Gastrocnemius medialis (tissue), 4 donors: ENCODE measurements around the gene PLB1. TPM values are rescaled to one million over a fixed set of nuclear protein-coding genes. Genes with fewer than 3 reads are reported as not detected.

ENCODE experiments used
- ATAC-seq, 2 donors: fragments of 150-250 bp; one replicate each; pipeline ENCODE4 v1.9.1; 2016
- DNase-seq, 2 donors: peaks; one replicate each; pipeline ENCODE4 v3.0.0-alpha.2; 2019
- H3K27ac ChIP-seq, 4 donors: fragments of 200-600 bp; sonication (generic); 1 replicate in 1 of 4; 2 replicates in 3 of 4; pipeline ENCODE4 v1.5.1; 2016 to 2018; ENCODE audit warnings: mild to moderate bottlenecking in 2 of 4, moderate library complexity in 1 of 4
- H3K27me3 ChIP-seq, 3 donors: fragments of 200-600 bp; sonication (generic) in 2 of 3; 1 replicate in 1 of 3; 2 replicates in 2 of 3; pipeline versions ENCODE4 v1.5.1 to v1.6.0; 2016 to 2019; ENCODE audit warnings: mild to moderate bottlenecking in 1 of 3, moderate library complexity in 1 of 3
- H3K36me3 ChIP-seq, 2 donors: fragments of 200-600 bp; sonication (generic) in 1 of 2; one replicate each; pipeline ENCODE4 v1.5.1; 2017 to 2018
- H3K4me1 ChIP-seq, 2 donors: fragments of 200-600 bp; sonication (generic) in 1 of 2; one replicate each; pipeline ENCODE4 v1.5.1; 2016 to 2017; ENCODE audit warnings: mild to moderate bottlenecking in 2 of 2
- H3K4me3 ChIP-seq, 4 donors: fragments of 200-600 bp; sonication (generic) in 3 of 4; 1 replicate in 1 of 4; 2 replicates in 3 of 4; pipeline ENCODE4 v1.5.1; 2016 to 2019; ENCODE audit warnings: mild to moderate bottlenecking in 2 of 4
- H3K9me3 ChIP-seq, 3 donors: fragments of 200-600 bp; sonication (generic) in 2 of 3; 1 replicate in 1 of 3; 2 replicates in 2 of 3; pipeline ENCODE4 v1.5.1; 2016 to 2019
- CTCF ChIP-seq, 5 experiments: fragments of 450-650 bp in 3 of 5; fragments of 200-600 bp in 2 of 5; sonication (generic) in 2 of 5; IDR thresholded peaks in 4 of 5; conservative IDR thresholded peaks in 1 of 5; 1 replicate in 4 of 5; 2 replicates in 1 of 5; pipeline ENCODE4 v1.5.1; 2016 to 2019; ENCODE audit warnings: antibody characterized with exemption in 5 of 5, mild to moderate bottlenecking in 3 of 5, moderate library complexity in 3 of 5
- POLR2A ChIP-seq, 2 donors: fragments of 450-650 bp; IDR thresholded peaks; one replicate each; pipeline ENCODE4 v1.6.1; 2017; ENCODE audit warnings: antibody characterized with exemption in 2 of 2, mild to moderate bottlenecking in 2 of 2, moderate library complexity in 2 of 2
- in situ Hi-C, 4 donors: fragments of 200-750 bp; cut with MboI; loops; one replicate each; pipeline versions ENCODE4 v1.15.0 to v1.8.0; 2017; ENCODE audit warnings: low sequenced_read_pairs in 4 of 4
- intact Hi-C: fragments of 100-400 bp; cut with DNase I; formaldehyde crosslinking; loops from one replicate; pipeline ENCODE4 v1.15.1; 2023; ENCODE audit warnings: low total_unique reads
- total RNA-seq, 4 donors: library from RNA; depleted of rRNA; stranded (reverse); fragments of >200 nt; gene quantifications; one replicate each; pipeline versions ENCODE4 v1.1.0 to v1.2.3, GENCODE V29; 2016

Gene PLB1
- total RNA-seq, 4 donors from 2014 or later, result 1.2 to 4.3 (median 2.8) TPM

GRCh38 chr2:28692411-28692810 is 196.6 kb downstream of the PLB1 start:
- no peak overlapping the region for H3K4me3 ChIP-seq
- no peak overlapping the region for H3K27ac ChIP-seq
- no peaks in the 10 kb centered on the region for H3K27me3 ChIP-seq
- in situ Hi-C loops, result no loop called here
- H3K9me3 ChIP-seq, result no peaks in the 10 kb centered on the region
- no peaks in the 10 kb centered on the region for H3K36me3 ChIP-seq
- ATAC-seq (no peak), DNase-seq (no peak)
- H3K4me1 ChIP-seq, result peaks cover 15 to 25% of the 10 kb centered on the region in 2 donors
- intact Hi-C loops, result no loop called here
- TF ChIP-seq POLR2A (IDR thresholded peaks at IDR 0.05), result no peak
- TF ChIP-seq CTCF (IDR thresholded peaks at IDR 0.05 in 4 of 5, conservative IDR thresholded peaks at IDR 0.05 in 1 of 5), result no peak

GRCh38 chr2:28693223-28693622 is 197.4 kb downstream of the PLB1 start:
- Histone ChIP-seq H3K27ac (no peak overlapping the region), H3K9me3 (no peaks in the 10 kb centered on the region), H3K27me3 (no peaks in the 10 kb centered on the region), H3K4me3 (no peak overlapping the region), H3K36me3 (no peaks in the 10 kb centered on the region), H3K4me1 (peaks cover 7 to 19% of the 10 kb centered on the region in 2 donors)
- DNase-seq, result no peak
- TF ChIP-seq POLR2A (IDR thresholded peaks at IDR 0.05) (no peak), CTCF (IDR thresholded peaks at IDR 0.05 in 4 of 5, conservative IDR thresholded peaks at IDR 0.05 in 1 of 5) (no peak)
- intact Hi-C loops, result no loop called here
- in situ Hi-C loops, result no loop called here
- no peak for ATAC-seq

Other genes with a start within 250 kb of the PLB1 start
- gene FOSL2, start 103.2 kb upstream of the PLB1 start, total RNA-seq, result 100 to 1,000 TPM; 193 to 214 (median 210) TPM